Adrenal gland (tissue), 12 donors: ENCODE data around the gene ZDHHC14. TPM values are rescaled to one million over a fixed set of nuclear protein-coding genes. Genes with fewer than 3 reads are reported as not detected.
"Not testable (repeated sequence)": the region's sequence is repeated elsewhere in the genome, so short reads cannot be mapped to it uniquely, and the experiment has no call there.

Experiments
- DNase-seq, 7 donors: peaks; one replicate each; pipeline ENCODE4 v3.0.0-alpha.2; 2019 to 2020
- H3K27ac ChIP-seq, 5 donors: fragments of 200-600 bp; sonication (generic) in 4 of 5; 1 replicate in 3 of 5; 2 replicates in 2 of 5; pipeline versions ENCODE4 v1.5.1 to v1.8.0; 2016 to 2020; ENCODE audit warnings: mild to moderate bottlenecking in 1 of 5
- H3K27me3 ChIP-seq: fragments of 200-600 bp; 2 replicates; pipeline ENCODE4 v1.8.0; 2021
- H3K36me3 ChIP-seq, 2 donors: fragments of 200-600 bp; replicated peaks in 1 of 2; 1 replicate in 1 of 2; 2 replicates in 1 of 2; pipeline versions ENCODE4 v1.5.1 to v1.8.0; 2018 to 2022
- H3K4me1 ChIP-seq, 2 donors: fragments of 200-600 bp; replicated peaks in 1 of 2; 1 replicate in 1 of 2; 2 replicates in 1 of 2; pipeline versions ENCODE4 v1.5.1 to v1.8.0; 2018 to 2021
- H3K4me3 ChIP-seq, 4 donors: fragments of 200-600 bp; sonication (generic) in 3 of 4; one replicate each; pipeline ENCODE4 v1.5.1; 2016 to 2018
- H3K9me3 ChIP-seq, 3 donors: fragments of 200-600 bp; sonication (generic) in 1 of 3; replicated peaks in 1 of 3; 1 replicate in 2 of 3; 2 replicates in 1 of 3; pipeline versions ENCODE4 v1.5.1 to v1.8.0; 2016 to 2021
- POLR2A ChIP-seq, 2 donors: fragments of 450-650 bp; IDR thresholded peaks; one replicate each; pipeline ENCODE4 v1.6.1; 2017; ENCODE audit warnings: antibody characterized with exemption in 2 of 2, mild to moderate bottlenecking in 2 of 2, moderate library complexity in 1 of 2
- WGBS, 4 donors: extraction: QIAGEN DNeasy Blood & Tissue Kit in 2 of 4; methylation state at CpG; one replicate each; pipeline versions ENCODE4 v1.1.5 to v1.1.7; 2013 to 2017; 5-methylcytosine and 5-hydroxymethylcytosine counted together
- intact Hi-C, 2 donors: fragments of 100-400 bp; cut with DNase I; formaldehyde crosslinking; loops; one replicate each; pipeline versions ENCODE4 v1.14.1 to v1.15.0; 2022 to 2023
- polyA plus RNA-seq, 3 donors: library from polyadenylated mRNA; stranded (reverse); fragments of 200-250 nt in 2 of 3; fragments of 350-450 nt in 1 of 3; fragmentation: Illumina TruSeq in 1 of 3; extraction: RNeasy Lipid Tissue Mini Kit (QIAGEN cat#74804) in 1 of 3; gene quantifications; one replicate each; pipeline ENCODE4 v1.2.3, GENCODE V29; 2013 to 2014
- total RNA-seq, 9 donors: library from RNA; depleted of rRNA in 4 of 9; stranded (reverse); fragments of >200 nt in 4 of 9; fragments of 120-200 nt in 1 of 9; fragmentation: NEBNext Ultra II Directional in 1 of 9; extraction: Animal tissue kit (Norgen Biotek cat#: 25700) in 1 of 9; gene quantifications; one replicate each; pipeline versions ENCODE4 v1.1.0 to v1.2.4, GENCODE V29; 2013 to 2023
- TF ChIP-seq, protein P1 (sequence below), 6 experiments: fragments of 450-650 bp in 4 of 6; fragments of 200-600 bp in 2 of 6; sonication (generic) in 1 of 6; IDR thresholded peaks; 1 replicate in 5 of 6; 2 replicates in 1 of 6; pipeline versions ENCODE4 v1.5.1 to v1.8.0; 2016 to 2021; ENCODE audit warnings: antibody characterized with exemption in 6 of 6, mild to moderate bottlenecking in 2 of 6, moderate library complexity in 1 of 6
- donor health status: healthy with polysubstance abuse.
- donor health status: Bipolar disorder and iron deficiency.
- donor health status: DM: yes; HTN: yes; CAD: no.
- donor health status: DM: no; HTN: no; CAD: no.
- donor health status: DM: no; HTN: no; CAD: no.
- donor health status: DM: yes; HTN: yes; CAD: no.

Gene ZDHHC14
- total and polyA plus RNA-seq, 12 donors = 3.8 to 14.3 (median 8.8) TPM

- no peaks in the 10 kb centered on the region for H3K27me3 ChIP-seq
- intact Hi-C loops = no loop called here
- no peaks in the 10 kb centered on the region for H3K36me3 ChIP-seq
- no peaks in the 10 kb centered on the region for H3K4me1 ChIP-seq
- DNase-seq = peak in 3 of 7 donors; percentile 22 to 67 (median 49)
- 63 to 80% (median 75%) methylated on average over 7 of the region's 7 CpGs for WGBS, 4 donors
- no peak for TF ChIP-seq POLR2A (IDR thresholded peaks at IDR 0.05)
- TF ChIP-seq, protein P1, sequence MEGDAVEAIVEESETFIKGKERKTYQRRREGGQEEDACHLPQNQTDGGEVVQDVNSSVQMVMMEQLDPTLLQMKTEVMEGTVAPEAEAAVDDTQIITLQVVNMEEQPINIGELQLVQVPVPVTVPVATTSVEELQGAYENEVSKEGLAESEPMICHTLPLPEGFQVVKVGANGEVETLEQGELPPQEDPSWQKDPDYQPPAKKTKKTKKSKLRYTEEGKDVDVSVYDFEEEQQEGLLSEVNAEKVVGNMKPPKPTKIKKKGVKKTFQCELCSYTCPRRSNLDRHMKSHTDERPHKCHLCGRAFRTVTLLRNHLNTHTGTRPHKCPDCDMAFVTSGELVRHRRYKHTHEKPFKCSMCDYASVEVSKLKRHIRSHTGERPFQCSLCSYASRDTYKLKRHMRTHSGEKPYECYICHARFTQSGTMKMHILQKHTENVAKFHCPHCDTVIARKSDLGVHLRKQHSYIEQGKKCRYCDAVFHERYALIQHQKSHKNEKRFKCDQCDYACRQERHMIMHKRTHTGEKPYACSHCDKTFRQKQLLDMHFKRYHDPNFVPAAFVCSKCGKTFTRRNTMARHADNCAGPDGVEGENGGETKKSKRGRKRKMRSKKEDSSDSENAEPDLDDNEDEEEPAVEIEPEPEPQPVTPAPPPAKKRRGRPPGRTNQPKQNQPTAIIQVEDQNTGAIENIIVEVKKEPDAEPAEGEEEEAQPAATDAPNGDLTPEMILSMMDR (IDR thresholded peaks at IDR 0.05) = no peak
- no peaks in the 10 kb centered on the region for H3K9me3 ChIP-seq
- H3K27ac ChIP-seq = no peak overlapping the region
- no peak overlapping the region for H3K4me3 ChIP-seq
These were observed 312.9 kb downstream of the ZDHHC14 start for GRCh38 chr6:157693867-157694266.

DNA sequence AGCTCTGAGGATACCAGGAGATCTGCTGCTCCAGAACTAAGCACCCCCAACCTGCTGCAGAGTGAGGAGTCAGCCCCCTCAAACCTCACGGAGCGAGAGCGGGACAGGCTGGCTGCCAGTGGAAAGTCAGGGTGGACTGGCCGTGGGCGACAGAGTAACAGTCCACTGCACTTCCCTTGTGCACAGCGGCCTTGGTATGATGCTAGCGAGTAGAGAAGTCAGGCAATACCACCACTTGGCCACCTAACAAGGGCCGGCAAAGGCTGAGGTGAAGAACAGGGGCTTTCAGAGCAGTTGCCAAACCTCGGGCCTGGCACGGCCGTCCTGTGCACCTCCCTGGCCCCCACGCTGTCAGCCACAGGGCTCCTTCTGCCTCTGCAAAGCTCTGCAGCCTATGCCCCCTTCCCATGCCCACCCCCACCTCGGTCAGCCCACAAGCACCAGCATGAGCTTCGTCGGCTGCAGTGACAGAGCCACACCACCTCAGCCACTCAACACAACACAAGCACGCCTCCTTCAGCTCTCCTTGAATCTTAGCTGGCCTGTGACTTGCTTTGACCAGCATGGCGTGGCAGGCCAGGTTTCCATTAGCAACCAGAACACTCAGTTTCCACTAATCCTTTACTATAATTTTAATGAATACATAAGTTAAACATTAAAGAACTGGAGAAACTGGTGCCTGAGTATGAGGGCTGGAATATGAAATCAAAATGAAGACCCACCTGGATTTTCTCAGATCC lies 314.5 kb downstream of the ZDHHC14 start:
- H3K27me3 ChIP-seq = no peaks in the 10 kb centered on the region
- H3K4me1 ChIP-seq = no peaks in the 10 kb centered on the region
- WGBS, 4 donors = 83 to 89% (median 86%) methylated on average over 16 to 17 of the region's 17 CpGs
- no peak for TF ChIP-seq POLR2A (IDR thresholded peaks at IDR 0.05)
- TF ChIP-seq, protein P1 (IDR thresholded peaks at IDR 0.05) = no peak
- no peak for DNase-seq
- no peak overlapping the region for H3K27ac ChIP-seq
- no peaks in the 10 kb centered on the region for H3K36me3 ChIP-seq
- intact Hi-C loops = no loop called here
- H3K9me3 ChIP-seq = no peaks in the 10 kb centered on the region
- H3K4me3 ChIP-seq = no peak overlapping the region

DNA sequence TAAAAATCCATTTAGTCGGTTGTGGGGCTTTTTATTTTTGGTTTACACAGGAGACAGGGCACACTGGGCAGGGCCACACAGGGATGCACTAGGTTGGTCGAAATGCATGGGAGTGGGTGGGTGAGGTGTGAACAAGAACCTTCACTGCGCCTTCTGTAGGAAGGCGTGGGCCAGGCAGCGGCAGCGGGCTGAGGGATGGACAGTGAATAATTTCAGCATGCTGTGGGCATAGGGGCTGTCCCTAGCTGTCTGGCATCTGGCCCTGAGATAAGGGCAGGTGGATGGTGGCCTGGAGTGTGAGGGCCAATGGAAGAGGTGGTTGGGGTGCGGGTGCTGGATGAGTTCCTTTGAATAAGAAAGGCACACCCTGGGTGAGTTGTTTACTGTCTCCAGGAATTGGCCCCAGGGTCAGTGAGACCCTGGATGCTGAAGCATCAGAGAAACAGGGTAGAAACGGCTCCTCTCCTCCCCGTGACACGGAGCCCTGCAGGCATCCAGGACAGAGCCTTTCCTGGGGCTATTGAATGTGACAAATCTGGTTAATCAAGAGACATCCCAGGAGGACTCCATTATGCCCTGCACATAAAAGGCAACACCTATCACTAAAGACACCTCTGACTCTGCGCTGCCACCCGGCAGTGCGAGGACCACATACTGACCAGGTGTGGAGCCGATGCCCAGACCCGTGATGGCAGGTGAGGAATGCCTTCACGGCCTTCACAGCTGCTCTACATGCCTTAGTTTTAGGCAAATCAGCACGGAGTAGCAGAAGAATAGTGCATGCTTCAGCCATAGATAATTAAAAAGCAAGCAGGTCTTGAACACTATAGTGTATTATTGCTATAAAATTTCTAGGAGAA lies 319.0 kb downstream of the ZDHHC14 start:
- peak in 1 of 7 donors; percentile 2 for DNase-seq
- no peaks in the 10 kb centered on the region for H3K27me3 ChIP-seq
- H3K4me3 ChIP-seq = no peak overlapping the region
- no peak overlapping the region for H3K27ac ChIP-seq
- no peaks in the 10 kb centered on the region for H3K9me3 ChIP-seq
- intact Hi-C loops = no loop called here
- TF ChIP-seq, protein P1 (IDR thresholded peaks at IDR 0.05) = no peak
- no peak for TF ChIP-seq POLR2A (IDR thresholded peaks at IDR 0.05)
- WGBS, 4 donors = 78 to 88% (median 84%) methylated on average over 17 of the region's 17 CpGs
- H3K36me3 ChIP-seq = no peaks in the 10 kb centered on the region
- H3K4me1 ChIP-seq = no peaks in the 10 kb centered on the region

GRCh38 chr6:157706351-157706750 lies 325.4 kb downstream of the ZDHHC14 start:
- H3K4me3 ChIP-seq, H3K9me3 ChIP-seq, H3K36me3 ChIP-seq, DNase-seq, H3K27me3 ChIP-seq, H3K4me1 ChIP-seq, H3K27ac ChIP-seq, intact Hi-C loops: not testable (repeated sequence)
- 74 to 79% (median 76%) methylated on average over 6 of the region's 6 CpGs for WGBS, 4 donors
